ENCODE data around the gene FAM53B.

FAM53B gene

GRCh38 chr10:124701881-124702656 lies 42.1 kb downstream of the FAM53B start:
- peak overlapping the region; percentile 91 for H3K27ac Mint-ChIP-seq
- H3K4me3 Mint-ChIP-seq: peak overlapping the region; percentile 22
- H3K4me1 Mint-ChIP-seq (ENCODE audit: low read depth): peaks cover 99% of the 10 kb centered on the region
- no peaks in the 10 kb centered on the region for H3K27me3 Mint-ChIP-seq
- H3K36me3 Mint-ChIP-seq (ENCODE audit: low read depth): peaks cover 23% of the 10 kb centered on the region
- no peaks in the 10 kb centered on the region for H3K9me3 Mint-ChIP-seq

GRCh38 chr10:124701435-124701834 lies 42.7 kb downstream of the FAM53B start:
- Mint-ChIP-seq H3K27me3 (no peaks in the 10 kb centered on the region), H3K36me3 (ENCODE audit: low read depth) (peaks cover 23% of the 10 kb centered on the region), H3K9me3 (no peaks in the 10 kb centered on the region), H3K4me1 (ENCODE audit: low read depth) (peaks cover 99% of the 10 kb centered on the region), H3K4me3 (no peak overlapping the region), H3K27ac (peak overlapping the region; percentile 91)

GRCh38 chr10:124701038-124701365 lies 43.2 kb downstream of the FAM53B start:
- Mint-ChIP-seq H3K36me3 (ENCODE audit: low read depth) (peaks cover 25% of the 10 kb centered on the region), H3K27ac (peak overlapping the region; percentile 91), H3K27me3 (no peaks in the 10 kb centered on the region), H3K4me1 (ENCODE audit: low read depth) (peaks cover 99% of the 10 kb centered on the region), H3K9me3 (no peaks in the 10 kb centered on the region), H3K4me3 (no peak overlapping the region)

GRCh38 chr10:124700293-124701037 lies 43.7 kb downstream of the FAM53B start:
- Mint-ChIP-seq H3K27ac (peak overlapping the region; percentile 65), H3K4me1 (ENCODE audit: low read depth) (peaks cover 100% of the 10 kb centered on the region), H3K9me3 (no peaks in the 10 kb centered on the region), H3K36me3 (ENCODE audit: low read depth) (peaks cover 30% of the 10 kb centered on the region), H3K27me3 (no peaks in the 10 kb centered on the region), H3K4me3 (no peak overlapping the region)

- Mint-ChIP-seq H3K36me3 (ENCODE audit: low read depth) (peaks cover 38% of the 10 kb centered on the region), H3K4me1 (ENCODE audit: low read depth) (peaks cover 100% of the 10 kb centered on the region), H3K27ac (peak overlapping the region; percentile 65), H3K9me3 (no peaks in the 10 kb centered on the region), H3K27me3 (no peaks in the 10 kb centered on the region), H3K4me3 (no peak overlapping the region)
Observed at GRCh38 chr10:124699471-124700292, 44.5 kb downstream of the FAM53B start.

GRCh38 chr10:124698545-124699469 lies 45.4 kb downstream of the FAM53B start:
- Mint-ChIP-seq H3K27ac (peak overlapping the region; percentile 94), H3K36me3 (ENCODE audit: low read depth) (peaks cover 35% of the 10 kb centered on the region), H3K4me1 (ENCODE audit: low read depth) (peaks cover 100% of the 10 kb centered on the region), H3K9me3 (no peaks in the 10 kb centered on the region), H3K4me3 (no peak overlapping the region), H3K27me3 (no peaks in the 10 kb centered on the region)

GRCh38 chr10:124697837-124698544 lies 46.2 kb downstream of the FAM53B start:
- Mint-ChIP-seq H3K27ac (peak overlapping the region; percentile 94), H3K27me3 (no peaks in the 10 kb centered on the region), H3K4me1 (ENCODE audit: low read depth) (peaks cover 100% of the 10 kb centered on the region), H3K36me3 (ENCODE audit: low read depth) (peaks cover 28% of the 10 kb centered on the region), H3K4me3 (peak overlapping the region; percentile 49), H3K9me3 (no peaks in the 10 kb centered on the region)

GRCh38 chr10:124697443-124697836 lies 46.7 kb downstream of the FAM53B start:
- Mint-ChIP-seq H3K36me3 (ENCODE audit: low read depth) (peaks cover 26% of the 10 kb centered on the region), H3K27me3 (no peaks in the 10 kb centered on the region), H3K4me1 (ENCODE audit: low read depth) (peaks cover 95% of the 10 kb centered on the region)

GRCh38 chr10:124696446-124697392 lies 47.5 kb downstream of the FAM53B start:
- peaks cover 90% of the 10 kb centered on the region for H3K4me1 Mint-ChIP-seq (ENCODE audit: low read depth)
- no peaks in the 10 kb centered on the region for H3K27me3 Mint-ChIP-seq
- no peaks in the 10 kb centered on the region for H3K9me3 Mint-ChIP-seq
- H3K27ac Mint-ChIP-seq: peak overlapping the region; percentile 94
- peaks cover 23% of the 10 kb centered on the region for H3K36me3 Mint-ChIP-seq (ENCODE audit: low read depth)
- peak overlapping the region; percentile 72 for H3K4me3 Mint-ChIP-seq

More at GRCh38 chr10:124697443-124697836, 46.7 kb downstream of the FAM53B start:
- Mint-ChIP-seq H3K4me3 (peak overlapping the region; percentile 72), H3K9me3 (no peaks in the 10 kb centered on the region), H3K27ac (peak overlapping the region; percentile 94)

- H3K36me3 Mint-ChIP-seq (ENCODE audit: low read depth): peaks cover 27% of the 10 kb centered on the region
Observed at GRCh38 chr10:124695259-124695658, 48.9 kb downstream of the FAM53B start.

GRCh38 chr10:124694481-124695220 lies 49.5 kb downstream of the FAM53B start:
- Mint-ChIP-seq H3K4me3 (peak overlapping the region; percentile 33), H3K27me3 (no peaks in the 10 kb centered on the region), H3K36me3 (ENCODE audit: low read depth) (peaks cover 27% of the 10 kb centered on the region), H3K9me3 (no peaks in the 10 kb centered on the region), H3K4me1 (ENCODE audit: low read depth) (peaks cover 88% of the 10 kb centered on the region), H3K27ac (peak overlapping the region; percentile 77)

More at GRCh38 chr10:124695259-124695658, 48.9 kb downstream of the FAM53B start:
- Mint-ChIP-seq H3K4me3 (peak overlapping the region; percentile 33), H3K9me3 (no peaks in the 10 kb centered on the region), H3K27me3 (no peaks in the 10 kb centered on the region), H3K27ac (peak overlapping the region; percentile 77), H3K4me1 (ENCODE audit: low read depth) (peaks cover 88% of the 10 kb centered on the region)

GRCh38 chr10:124693801-124694416 lies 50.3 kb downstream of the FAM53B start:
- H3K27ac Mint-ChIP-seq: peak overlapping the region; percentile 68
- no peak overlapping the region for H3K4me3 Mint-ChIP-seq
- peaks cover 88% of the 10 kb centered on the region for H3K4me1 Mint-ChIP-seq (ENCODE audit: low read depth)
- no peaks in the 10 kb centered on the region for H3K27me3 Mint-ChIP-seq
- H3K9me3 Mint-ChIP-seq: no peaks in the 10 kb centered on the region
- H3K36me3 Mint-ChIP-seq (ENCODE audit: low read depth): peaks cover 29% of the 10 kb centered on the region

Data from stimulated activated naive CD8-positive, alpha-beta T cell treated with anti-CD3 and anti-CD28 coated beads, Interleukin-15, Interleukin-2, amounts not matched to agents 100 ng/mL and 50 ng/mL, for 24 hours (primary cell).